Effector memory CD4-positive, alpha-beta T cell (primary cell): ENCODE data around the gene TPM3.

ENCODE experiments used
- DNase-seq, 3 donors: peaks; one replicate each; pipeline ENCODE4 v3.0.0-alpha.2; 2020
- H3K27ac ChIP-seq: 2 replicates; pipeline ENCODE4 v1.7.0; 2013; ENCODE audit warnings: mild to moderate bottlenecking, low read length, moderate library complexity; ENCODE audit not compliant: insufficient read depth, poor library complexity, severe bottlenecking
- H3K27me3 ChIP-seq: replicated peaks from 2 replicates; pipeline ENCODE4 v1.7.0; 2013; ENCODE audit warnings: mild to moderate bottlenecking, low read length; ENCODE audit not compliant: insufficient read depth, control insufficient read depth, poor library complexity, severe bottlenecking
- H3K36me3 ChIP-seq: 2 replicates; pipeline ENCODE4 v1.7.0; 2013; ENCODE audit warnings: mild to moderate bottlenecking, low read length, moderate library complexity; ENCODE audit not compliant: control insufficient read depth, insufficient read depth
- H3K4me1 ChIP-seq: 2 replicates; pipeline ENCODE4 v1.7.0; 2013; ENCODE audit warnings: low read length, mild to moderate bottlenecking; ENCODE audit not compliant: control insufficient read depth, insufficient read depth, poor library complexity, severe bottlenecking
- H3K4me3 ChIP-seq: 2 replicates; pipeline ENCODE4 v1.7.0; 2013; ENCODE audit warnings: low read length, low read depth, mild to moderate bottlenecking; ENCODE audit not compliant: insufficient read depth, poor library complexity, severe bottlenecking
- H3K9me3 ChIP-seq: 2 replicates; pipeline ENCODE4 v1.7.0; 2013; ENCODE audit warnings: mild to moderate bottlenecking, low read length, moderate library complexity; ENCODE audit not compliant: control insufficient read depth

The TPM3 gene

GRCh38 chr1:154171880-154172279 is 20.0 kb downstream of the TPM3 start:
- peaks cover 6% of the 10 kb centered on the region for H3K4me1 ChIP-seq
- peaks cover 82% of the 10 kb centered on the region for H3K36me3 ChIP-seq
- no peak overlapping the region for H3K27ac ChIP-seq
- no peak for DNase-seq
- H3K4me3 ChIP-seq = no peak overlapping the region
- no peaks in the 10 kb centered on the region for H3K9me3 ChIP-seq
- H3K27me3 ChIP-seq = no peaks in the 10 kb centered on the region

- Histone ChIP-seq H3K27ac (peak overlapping the region; percentile 9), H3K4me1 (no peaks in the 10 kb centered on the region), H3K9me3 (no peaks in the 10 kb centered on the region), H3K27me3 (no peaks in the 10 kb centered on the region), H3K36me3 (peaks cover 89% of the 10 kb centered on the region), H3K4me3 (no peak overlapping the region)
- no peak for DNase-seq
Measured at GRCh38 chr1:154171223-154171583, 20.7 kb downstream of the TPM3 start.

DNA sequence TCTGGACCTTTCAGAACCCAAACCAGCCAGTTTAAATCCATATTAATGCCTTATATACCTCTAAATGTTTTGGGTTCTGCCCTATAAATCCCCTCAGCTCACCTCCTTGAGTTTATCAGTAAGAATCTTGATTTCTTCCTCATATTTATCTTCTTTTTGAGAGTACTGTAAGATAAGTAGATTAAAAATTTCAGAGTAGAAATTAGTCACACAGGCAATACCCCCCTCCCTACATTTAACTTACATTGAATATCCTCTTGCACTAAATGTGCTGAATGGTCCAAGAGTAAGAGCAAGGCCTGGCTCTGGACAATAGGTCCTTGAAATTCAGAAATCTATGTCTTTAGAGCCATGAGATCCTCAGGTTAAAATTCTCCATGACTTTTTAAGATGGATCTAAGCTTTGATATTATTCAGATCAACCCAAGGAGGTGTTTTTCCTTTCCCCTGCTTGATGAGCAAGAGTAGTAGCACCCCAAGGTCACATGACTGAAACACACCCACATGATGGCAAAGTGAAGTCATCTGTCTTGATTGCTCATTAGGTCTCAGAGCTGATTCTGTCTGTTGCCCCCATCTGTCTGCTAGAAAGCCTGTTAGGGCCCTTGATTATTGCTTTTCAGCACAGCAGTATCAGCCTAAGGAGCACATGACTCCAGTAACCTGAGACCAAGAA is 21.2 kb downstream of the TPM3 start:
- Histone ChIP-seq H3K4me1 (no peaks in the 10 kb centered on the region), H3K4me3 (no peak overlapping the region), H3K27ac (peak overlapping the region; percentile 21), H3K27me3 (no peaks in the 10 kb centered on the region), H3K36me3 (peaks cover 90% of the 10 kb centered on the region), H3K9me3 (no peaks in the 10 kb centered on the region)
- DNase-seq = no peak

GRCh38 chr1:154167461-154167860 is 24.4 kb downstream of the TPM3 start:
- Histone ChIP-seq H3K27me3 (no peaks in the 10 kb centered on the region), H3K27ac (no peak overlapping the region), H3K4me1 (no peaks in the 10 kb centered on the region), H3K36me3 (peaks cover 94% of the 10 kb centered on the region), H3K9me3 (no peaks in the 10 kb centered on the region), H3K4me3 (no peak overlapping the region)
- no peak for DNase-seq

DNA sequence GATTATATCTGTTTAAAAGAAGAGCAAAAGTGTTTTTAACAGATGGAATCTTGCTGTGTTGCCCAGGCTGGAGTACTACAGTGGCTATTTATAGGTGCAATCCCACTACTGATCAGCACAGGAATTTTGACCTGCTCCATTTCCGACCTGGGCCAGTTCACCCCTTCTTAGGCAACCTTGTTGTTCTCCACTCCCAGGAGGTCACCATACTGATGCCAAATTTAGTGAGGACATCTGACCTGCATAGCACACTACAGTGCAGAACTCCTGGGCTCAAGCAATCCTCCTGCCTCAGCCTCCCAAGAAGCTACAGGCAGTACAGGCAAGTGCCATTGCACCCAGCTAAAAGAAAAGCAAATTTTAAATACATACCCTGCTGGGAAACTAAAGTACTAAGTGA is 25.7 kb downstream of the TPM3 start:
- no peak for DNase-seq
- H3K4me1 ChIP-seq = no peaks in the 10 kb centered on the region
- H3K4me3 ChIP-seq = no peak overlapping the region
- H3K27me3 ChIP-seq = no peaks in the 10 kb centered on the region
- H3K36me3 ChIP-seq = peaks cover 94% of the 10 kb centered on the region
- H3K9me3 ChIP-seq = no peaks in the 10 kb centered on the region
- H3K27ac ChIP-seq = no peak overlapping the region

DNA sequence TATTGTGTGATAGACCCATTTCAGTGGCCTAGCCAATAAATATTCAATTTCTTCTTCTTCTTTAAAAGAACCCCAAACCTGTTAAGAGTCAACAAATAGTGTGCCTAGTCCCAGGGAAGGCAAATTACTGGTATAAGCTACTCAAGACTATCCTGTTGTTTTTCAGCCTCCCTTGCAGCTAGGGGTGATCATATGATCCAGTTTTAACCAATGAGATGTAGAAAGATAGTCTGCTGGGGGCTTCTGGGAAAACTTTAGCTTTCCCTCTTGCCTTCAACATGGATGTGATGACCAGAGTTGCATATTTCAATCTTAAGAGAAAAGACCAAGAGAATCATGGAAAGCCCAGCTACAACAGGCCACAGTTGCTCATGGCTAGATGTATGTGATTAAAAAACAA is 32.3 kb downstream of the TPM3 start:
- Histone ChIP-seq H3K9me3 (no peaks in the 10 kb centered on the region), H3K27me3 (no peaks in the 10 kb centered on the region), H3K4me3 (no peak overlapping the region), H3K36me3 (peaks cover 48% of the 10 kb centered on the region), H3K4me1 (peaks cover 24% of the 10 kb centered on the region), H3K27ac (no peak overlapping the region)
- DNase-seq = no peak

- H3K36me3 ChIP-seq = peaks cover 41% of the 10 kb centered on the region
- H3K4me3 ChIP-seq = peak overlapping the region; percentile 14
- no peaks in the 10 kb centered on the region for H3K27me3 ChIP-seq
- H3K27ac ChIP-seq = peak overlapping the region; percentile 71
- DNase-seq = no peak
- H3K9me3 ChIP-seq = no peaks in the 10 kb centered on the region
- H3K4me1 ChIP-seq = peaks cover 24% of the 10 kb centered on the region
Measured at GRCh38 chr1:154158307-154159125, 33.4 kb downstream of the TPM3 start.

GRCh38 chr1:154157520-154158306 is 34.2 kb downstream of the TPM3 start:
- Histone ChIP-seq H3K9me3 (no peaks in the 10 kb centered on the region), H3K27me3 (no peaks in the 10 kb centered on the region), H3K4me1 (peaks cover 24% of the 10 kb centered on the region), H3K36me3 (peaks cover 34% of the 10 kb centered on the region), H3K27ac (peak overlapping the region; percentile 71), H3K4me3 (peak overlapping the region; percentile 23)
- DNase-seq = peak; percentile 47 to 56 (median 55)

GRCh38 chr1:154155251-154155650 is 36.6 kb downstream of the TPM3 start:
- H3K4me3 ChIP-seq = no peak overlapping the region
- peaks cover 18% of the 10 kb centered on the region for H3K36me3 ChIP-seq
- H3K27ac ChIP-seq = no peak overlapping the region
- no peak for DNase-seq
- no peaks in the 10 kb centered on the region for H3K27me3 ChIP-seq
- peaks cover 24% of the 10 kb centered on the region for H3K4me1 ChIP-seq
- no peaks in the 10 kb centered on the region for H3K9me3 ChIP-seq
